T1000 (cell line): Measurements from ENCODE around the gene NRSN2.
"Not testable (repeated sequence)": the region's sequence is repeated elsewhere in the genome, so short reads cannot be mapped to it uniquely, and the experiment has no call there.

Experiments
- DNase-seq: peaks from one replicate; lab custom pipeline; 2025; ENCODE audit warnings: mixed read lengths; lab: John Stamatoyannopoulos, UW

The NRSN2 gene

GRCh38 chr20:354298-354977, 7.5 kb downstream of the NRSN2 start:
- no peak for DNase-seq

DNA sequence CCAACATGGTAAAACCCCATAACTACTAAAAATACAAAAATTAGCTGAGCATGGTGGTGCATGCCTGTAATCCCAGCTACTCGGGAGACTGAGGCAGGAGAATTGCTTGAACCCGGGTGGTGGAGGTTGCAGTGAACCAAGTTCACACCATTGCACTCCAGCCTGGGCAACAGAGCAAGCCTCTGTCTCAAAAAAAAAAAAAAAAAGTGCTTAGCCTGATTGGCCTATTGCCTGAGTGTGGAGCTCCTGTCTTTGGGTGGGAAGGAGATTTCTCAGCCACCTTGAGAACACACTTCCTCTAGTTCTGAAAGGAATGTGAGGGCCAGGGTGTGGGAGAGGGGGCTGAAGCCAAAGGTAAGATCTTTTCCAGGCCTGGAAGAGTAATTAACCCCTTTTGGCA, 9.2 kb downstream of the NRSN2 start:
- DNase-seq = not testable (repeated sequence)

DNA sequence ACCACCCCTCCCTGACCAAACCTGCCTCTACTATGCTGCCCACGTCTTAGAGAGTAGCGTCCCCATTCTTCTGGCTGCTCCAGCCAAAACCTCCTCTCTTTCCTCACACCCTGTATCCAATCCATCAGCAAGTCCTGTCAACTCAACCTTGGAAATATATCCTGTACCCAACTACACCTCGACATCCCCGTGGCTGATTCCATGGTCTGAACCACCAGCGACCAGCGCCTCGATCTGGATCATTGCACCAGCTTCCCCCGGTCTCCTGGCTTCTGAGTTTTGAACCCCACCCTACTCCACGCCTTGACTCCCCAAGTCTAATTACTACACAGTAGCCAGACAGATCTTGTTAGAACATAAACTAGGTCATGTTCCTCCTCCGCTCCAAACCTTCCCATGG, 9.8 kb downstream of the NRSN2 start:
- no peak for DNase-seq

- no peak for DNase-seq
Measured at GRCh38 chr20:358891-359555, 12.1 kb downstream of the NRSN2 start.

- DNase-seq = no peak
Measured at GRCh38 chr20:361561-361960, 14.7 kb downstream of the NRSN2 start.

- DNase-seq = no peak
Measured at GRCh38 chr20:362271-363254, 15.7 kb downstream of the NRSN2 start.

- DNase-seq = no peak
Measured at GRCh38 chr20:363319-364078, 16.6 kb downstream of the NRSN2 start.

DNA sequence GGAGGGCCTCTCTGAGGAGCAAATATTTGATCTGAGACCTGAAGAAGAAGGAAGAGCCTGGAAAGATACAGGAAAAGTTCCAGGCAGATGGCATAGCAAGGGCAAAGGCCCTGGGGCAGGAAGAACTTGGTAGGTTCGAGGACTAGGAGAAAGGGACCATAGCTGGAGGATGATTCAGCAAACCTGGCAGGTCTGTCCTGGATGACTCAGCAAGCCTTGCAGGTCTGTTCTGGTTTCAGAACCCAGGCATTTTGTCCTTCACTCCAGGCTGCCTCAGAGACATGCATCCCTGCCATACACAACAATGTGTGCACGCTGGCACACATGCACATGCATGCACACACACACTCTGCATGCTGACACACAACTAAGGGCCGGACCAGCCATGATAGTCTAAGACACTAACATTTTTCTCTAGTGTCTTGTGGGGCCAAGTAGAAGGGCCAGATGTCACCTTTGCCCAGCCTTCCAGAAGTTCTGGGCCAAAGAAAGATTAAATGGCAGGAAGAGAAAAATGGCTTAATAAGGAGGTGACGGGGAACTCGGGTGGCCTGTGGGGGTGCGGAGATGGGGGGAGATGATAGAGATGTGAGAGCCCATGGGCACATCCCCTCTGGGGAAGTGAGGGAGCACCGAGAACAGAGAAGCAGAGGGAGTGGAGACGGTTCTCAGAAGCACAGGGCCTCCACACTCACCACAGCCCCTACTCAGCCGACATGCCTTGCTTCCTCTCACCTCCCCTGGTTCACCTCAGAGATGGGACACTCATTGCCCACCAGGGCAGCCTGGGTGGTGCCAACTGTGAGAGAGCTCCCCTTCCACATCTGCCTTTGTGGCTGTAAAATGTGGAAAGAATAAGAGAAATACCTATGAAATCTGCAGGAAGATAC, 18.2 kb downstream of the NRSN2 start:
- DNase-seq = no peak

DNA sequence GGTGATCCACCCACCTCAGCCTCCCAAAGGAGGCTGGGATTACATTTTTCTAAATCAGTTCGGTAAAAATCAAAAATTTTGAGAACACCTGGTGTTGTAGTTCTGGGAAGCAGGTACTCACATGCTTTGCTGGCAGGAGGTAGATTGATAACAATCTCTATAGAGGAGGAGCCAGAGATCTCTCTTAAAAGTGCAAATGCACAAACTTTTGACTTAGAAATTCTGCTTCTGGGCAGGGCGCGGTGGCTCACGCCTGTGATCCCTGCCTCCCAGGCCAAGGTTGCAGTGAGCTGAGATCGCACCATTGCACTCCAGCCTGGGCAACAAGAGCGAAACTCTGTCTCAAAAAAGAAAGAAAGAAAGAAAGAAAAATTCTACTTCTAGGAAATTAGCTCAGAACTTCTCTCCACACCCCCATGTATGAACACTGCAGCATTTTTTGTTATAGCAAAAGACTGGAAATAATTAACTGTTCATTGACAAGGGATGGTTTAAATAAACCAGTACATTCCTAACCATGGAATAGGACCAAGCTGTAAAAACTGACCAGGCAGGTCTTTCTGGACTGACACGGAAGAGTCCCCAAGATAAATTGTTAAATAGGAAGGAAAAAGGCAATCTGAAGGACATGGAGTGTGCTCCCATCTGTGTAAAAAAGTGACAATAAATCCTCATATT, 19.3 kb downstream of the NRSN2 start:
- DNase-seq = no peak

GRCh38 chr20:366719-367485, 20.0 kb downstream of the NRSN2 start:
- DNase-seq = no peak

DNA sequence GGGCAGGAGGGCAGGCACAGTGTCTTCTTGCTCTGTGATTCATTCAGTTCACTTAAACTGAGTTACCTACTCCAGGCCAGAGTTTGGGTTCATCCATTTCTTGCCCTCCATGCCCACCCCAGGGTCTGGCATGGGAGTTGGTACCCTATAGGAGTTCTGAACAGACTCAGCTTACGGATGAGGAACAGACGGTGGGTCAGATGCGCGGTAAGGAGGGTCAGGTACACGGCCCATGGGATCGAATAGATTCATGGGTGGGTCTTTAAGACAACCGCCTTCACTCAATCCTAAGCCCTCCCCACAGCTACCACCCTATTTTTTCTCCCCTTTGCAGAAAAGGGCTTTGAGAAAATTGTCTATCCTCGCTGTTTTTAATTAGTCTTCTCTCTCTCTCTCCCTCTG, 20.6 kb downstream of the NRSN2 start:
- no peak for DNase-seq

- no peak for DNase-seq
Measured at GRCh38 chr20:368915-369314, 22.0 kb downstream of the NRSN2 start.

GRCh38 chr20:370151-370600, 23.3 kb downstream of the NRSN2 start:
- no peak for DNase-seq

GRCh38 chr20:370977-371754, 24.3 kb downstream of the NRSN2 start:
- no peak for DNase-seq

DNA sequence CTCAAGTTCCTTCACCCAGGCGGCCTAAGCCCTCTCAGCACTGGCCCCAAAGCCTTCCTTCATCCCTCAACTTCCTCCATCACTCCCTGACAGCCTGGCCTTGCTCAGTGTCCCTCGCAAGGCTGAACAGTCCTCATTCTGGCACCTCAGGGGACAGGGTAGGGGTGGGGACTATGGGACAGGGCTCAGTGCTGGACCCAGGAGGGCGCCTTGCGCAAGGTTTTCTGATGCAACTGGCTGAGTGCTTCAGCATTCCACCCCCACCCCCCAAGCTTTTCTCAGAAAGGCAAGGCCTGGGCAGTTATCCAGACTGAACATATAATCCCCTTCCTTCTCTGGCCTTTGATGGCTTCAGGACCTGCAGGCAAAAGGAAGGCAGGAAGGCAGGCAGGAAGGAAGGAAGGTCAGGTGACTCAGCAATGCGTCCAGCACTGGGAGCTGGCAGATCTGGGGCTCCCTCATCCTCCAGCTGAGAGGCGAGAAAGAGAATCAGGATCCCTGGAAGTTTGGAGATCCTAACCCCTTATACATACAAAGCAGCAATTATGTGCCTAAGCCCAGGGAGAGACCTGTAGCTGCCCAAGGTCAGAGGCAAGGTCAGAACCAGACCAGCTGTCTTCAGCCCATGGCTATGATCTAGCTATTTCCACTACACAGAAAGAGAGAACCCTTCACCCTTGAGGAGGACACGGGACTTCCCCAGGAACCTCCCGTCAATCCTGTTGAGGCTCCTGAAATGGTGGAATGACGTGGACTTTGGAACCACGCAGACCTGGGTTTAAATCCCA, 25.0 kb downstream of the NRSN2 start:
- no peak for DNase-seq

- not testable (repeated sequence) for DNase-seq
Measured at GRCh38 chr20:372543-373082, 25.7 kb downstream of the NRSN2 start.

DNA sequence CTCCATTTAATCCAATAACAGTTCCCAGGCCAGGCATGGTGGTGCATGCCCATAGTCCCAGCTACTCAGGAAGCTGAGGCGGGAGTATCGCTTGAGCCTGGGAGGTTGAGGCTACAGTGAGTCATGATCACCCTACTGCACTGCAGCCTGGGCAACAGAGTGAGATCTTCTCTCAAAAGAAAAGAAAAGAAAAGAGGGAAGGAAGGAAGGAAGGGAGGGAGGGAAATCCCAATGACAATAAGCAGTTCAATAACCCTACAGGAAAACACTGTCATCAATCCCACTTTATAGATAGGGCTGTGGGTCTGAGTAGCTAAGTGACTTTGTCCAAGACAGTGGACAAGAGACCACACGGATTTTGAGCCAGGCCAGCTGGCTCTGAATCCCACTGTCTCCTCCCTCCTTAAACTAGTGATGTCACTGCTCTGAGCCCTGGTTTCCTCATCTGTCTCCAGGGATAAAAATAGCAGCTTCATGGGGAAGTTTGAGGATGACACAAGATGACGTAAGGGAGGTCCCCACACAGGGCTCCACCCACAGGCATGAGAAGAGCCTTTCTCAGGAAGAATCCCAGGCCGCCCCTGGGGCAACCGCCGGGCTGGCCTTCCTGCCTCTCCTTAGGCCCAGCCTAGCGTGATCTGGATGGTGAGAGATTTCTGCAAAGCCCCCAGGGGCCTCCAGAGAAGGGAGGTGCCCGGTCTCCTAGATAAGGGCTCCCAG, 26.4 kb downstream of the NRSN2 start:
- peak; percentile 38 for DNase-seq
